BLaER1 (cell line): Measurements from ENCODE around the gene HCRTR2.
"Not testable (repeated sequence)": the region's sequence is repeated elsewhere in the genome, so short reads cannot be mapped to it uniquely, and the experiment has no call there.

Experiments used
- H3K27ac ChIP-seq: shearing (Covaris generic); formaldehyde crosslinking; 2 replicates; pipeline ENCODE4 v1.8.1; 2022
- H3K27me3 ChIP-seq: shearing (Covaris generic); formaldehyde crosslinking; 2 replicates; pipeline ENCODE4 v1.8.1; 2022
- H3K36me3 ChIP-seq: shearing (Covaris generic); formaldehyde crosslinking; 2 replicates; pipeline ENCODE4 v1.8.1; 2022
- H3K4me1 ChIP-seq: shearing (Covaris generic); formaldehyde crosslinking; 2 replicates; pipeline ENCODE4 v1.8.1; 2022
- H3K4me2 ChIP-seq: shearing (Covaris generic); formaldehyde crosslinking; 2 replicates; pipeline ENCODE4 v1.8.1; 2022
- H3K4me3 ChIP-seq: shearing (Covaris generic); formaldehyde crosslinking; 2 replicates; pipeline ENCODE4 v1.8.1; 2022
- H3K9ac ChIP-seq: shearing (Covaris generic); formaldehyde crosslinking; 2 replicates; pipeline ENCODE4 v1.8.1; 2022
- H3K9me3 ChIP-seq: shearing (Covaris generic); formaldehyde crosslinking; 2 replicates; pipeline ENCODE4 v1.8.1; 2022
- H4K20me1 ChIP-seq: shearing (Covaris generic); formaldehyde crosslinking; 2 replicates; pipeline ENCODE4 v1.8.1; 2022
- Cebpa-rat ChIP-seq: shearing (Covaris generic); IDR thresholded peaks from 2 replicates; pipeline ENCODE4 v1.8.1; 2022

The HCRTR2 gene

DNA sequence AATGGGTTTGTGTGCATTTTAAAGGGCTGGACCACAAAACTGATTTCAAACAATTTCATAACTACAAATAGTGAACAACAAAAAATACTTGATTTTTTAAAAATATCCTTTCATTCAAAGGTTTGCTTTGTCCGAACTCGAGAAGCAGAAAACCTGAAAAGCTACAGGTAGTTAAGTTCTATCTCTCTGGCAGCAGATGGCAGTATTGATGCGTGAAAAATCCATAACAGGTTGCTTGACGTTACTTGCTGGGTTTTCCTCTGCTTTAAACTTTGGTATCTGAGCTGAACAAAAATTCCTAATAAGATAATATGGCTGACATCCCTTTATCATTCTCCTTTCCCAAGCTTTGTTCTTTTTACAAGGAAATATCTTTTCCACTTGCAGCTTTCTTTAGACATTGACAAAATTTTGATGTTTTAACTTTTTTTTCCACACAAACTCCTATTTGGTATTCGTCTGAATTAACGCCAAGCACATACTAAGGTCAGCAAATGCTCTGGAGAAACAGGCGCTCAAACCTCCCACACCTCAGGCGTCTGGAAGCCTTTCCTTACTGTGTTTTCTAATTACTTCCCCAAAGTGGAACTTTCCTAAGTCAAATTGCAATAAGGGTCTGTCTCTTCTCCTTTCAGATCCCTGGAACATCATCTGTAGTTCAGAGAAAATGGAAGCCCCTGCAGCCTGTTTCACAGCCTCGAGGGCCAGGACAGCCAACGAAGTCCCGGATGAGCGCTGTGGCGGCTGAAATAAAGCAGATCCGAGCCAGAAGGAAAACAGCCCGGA lies 102.6 kb downstream of the HCRTR2 start:
- Histone ChIP-seq H4K20me1 (no peaks in the 10 kb centered on the region), H3K27me3 (no peaks in the 10 kb centered on the region), H3K4me1 (no peaks in the 10 kb centered on the region), H3K9ac (no peak overlapping the region), H3K9me3 (no peaks in the 10 kb centered on the region), H3K36me3 (no peaks in the 10 kb centered on the region), H3K4me3 (no peak overlapping the region), H3K4me2 (no peak overlapping the region), H3K27ac (no peak overlapping the region)
- no peak for TF ChIP-seq Cebpa-rat

DNA sequence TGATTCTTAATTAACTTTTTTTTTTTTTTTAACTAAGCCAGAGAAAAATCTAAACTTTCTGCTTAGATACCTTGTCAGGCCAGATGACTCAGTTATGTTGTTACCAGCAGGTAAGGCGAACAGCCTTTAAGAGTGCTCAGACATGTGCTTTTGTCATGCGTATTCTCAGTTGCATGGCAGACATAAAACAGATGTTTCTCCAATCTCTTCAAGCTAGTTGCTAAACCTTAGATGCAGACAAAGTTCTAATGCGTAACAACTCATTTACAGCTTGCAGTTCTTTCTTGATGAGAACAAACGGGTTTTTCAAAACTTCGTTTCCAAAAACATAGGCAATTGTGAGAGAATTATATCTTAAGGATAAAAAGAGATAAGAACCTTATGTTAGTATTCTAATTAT lies 103.3 kb downstream of the HCRTR2 start:
- no peak for TF ChIP-seq Cebpa-rat
- H3K4me1 ChIP-seq, result no peaks in the 10 kb centered on the region
- H3K36me3 ChIP-seq, result no peaks in the 10 kb centered on the region
- no peaks in the 10 kb centered on the region for H3K9me3 ChIP-seq
- H3K27me3 ChIP-seq, result no peaks in the 10 kb centered on the region
- H4K20me1 ChIP-seq, result no peaks in the 10 kb centered on the region
- H3K4me3 ChIP-seq, result no peak overlapping the region
- H3K9ac ChIP-seq, result no peak overlapping the region
- no peak overlapping the region for H3K4me2 ChIP-seq
- H3K27ac ChIP-seq, result no peak overlapping the region

DNA sequence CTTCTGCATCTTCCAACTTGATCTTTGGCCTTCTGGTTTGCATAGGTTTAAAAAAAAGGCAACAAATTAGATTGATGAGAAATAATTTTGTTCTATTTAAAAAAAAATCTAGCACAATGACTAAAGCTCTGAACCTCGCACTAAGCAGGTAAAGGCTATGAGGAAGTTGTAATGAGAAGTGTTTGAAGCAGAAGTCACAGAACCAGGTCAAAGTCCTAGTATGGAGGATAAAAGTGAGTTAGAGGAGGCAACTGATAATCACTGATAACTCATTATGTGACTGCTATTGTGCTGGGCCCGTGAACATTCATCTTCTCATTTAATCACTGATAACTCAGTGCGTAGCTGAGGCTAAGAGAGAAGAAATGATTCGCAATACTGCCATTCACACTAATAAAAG lies 106.9 kb downstream of the HCRTR2 start:
- TF ChIP-seq Cebpa-rat, result no peak
- no peaks in the 10 kb centered on the region for H3K27me3 ChIP-seq
- H3K4me3 ChIP-seq, result no peak overlapping the region
- H4K20me1 ChIP-seq, result no peaks in the 10 kb centered on the region
- H3K27ac ChIP-seq, result no peak overlapping the region
- H3K36me3 ChIP-seq, result no peaks in the 10 kb centered on the region
- H3K4me1 ChIP-seq, result no peaks in the 10 kb centered on the region
- no peaks in the 10 kb centered on the region for H3K9me3 ChIP-seq
- H3K4me2 ChIP-seq, result no peak overlapping the region
- H3K9ac ChIP-seq, result no peak overlapping the region

GRCh38 chr6:55282115-55282514 lies 107.8 kb downstream of the HCRTR2 start:
- H3K9ac ChIP-seq, result no peak overlapping the region
- H4K20me1 ChIP-seq, result no peaks in the 10 kb centered on the region
- H3K27me3 ChIP-seq, result no peaks in the 10 kb centered on the region
- H3K9me3 ChIP-seq, result no peaks in the 10 kb centered on the region
- no peak overlapping the region for H3K4me2 ChIP-seq
- H3K4me3 ChIP-seq, result no peak overlapping the region
- H3K27ac ChIP-seq, result no peak overlapping the region
- no peaks in the 10 kb centered on the region for H3K36me3 ChIP-seq
- H3K4me1 ChIP-seq, result no peaks in the 10 kb centered on the region
- TF ChIP-seq Cebpa-rat, result no peak

- no peaks in the 10 kb centered on the region for H3K27me3 ChIP-seq
- no peak overlapping the region for H3K4me2 ChIP-seq
- H3K9ac ChIP-seq, result no peak overlapping the region
- no peak for TF ChIP-seq Cebpa-rat
- H4K20me1 ChIP-seq, result no peaks in the 10 kb centered on the region
- H3K27ac ChIP-seq, result no peak overlapping the region
- no peak overlapping the region for H3K4me3 ChIP-seq
- H3K4me1 ChIP-seq, result no peaks in the 10 kb centered on the region
- H3K36me3 ChIP-seq, result no peaks in the 10 kb centered on the region
- H3K9me3 ChIP-seq, result no peaks in the 10 kb centered on the region
Observed at GRCh38 chr6:55286824-55287223, 112.5 kb downstream of the HCRTR2 start.

DNA sequence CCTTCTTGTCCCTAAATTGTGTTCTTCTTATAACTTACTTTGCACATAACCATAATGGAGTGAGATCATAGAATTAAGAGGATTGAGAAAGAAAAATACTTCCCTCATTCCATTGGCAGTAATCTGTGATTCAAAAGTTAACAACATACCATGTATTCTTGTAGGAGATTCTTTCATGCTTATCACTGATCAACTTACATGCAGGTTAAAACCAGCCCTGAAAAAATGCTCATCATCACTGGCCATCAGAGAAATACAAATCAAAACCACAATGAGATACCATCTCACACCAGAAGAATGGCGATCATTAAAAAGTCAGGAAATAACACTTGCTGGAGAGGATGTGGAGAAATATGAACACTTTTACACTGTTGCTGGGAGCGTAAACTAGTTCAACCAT lies 116.4 kb downstream of the HCRTR2 start:
- H3K4me3 ChIP-seq, result no peak overlapping the region
- no peak for TF ChIP-seq Cebpa-rat

GRCh38 chr6:55293116-55293515 lies 118.8 kb downstream of the HCRTR2 start:
- no peak overlapping the region for H3K4me2 ChIP-seq
- no peak for TF ChIP-seq Cebpa-rat
- no peaks in the 10 kb centered on the region for H3K36me3 ChIP-seq

More for the DNA sequence above, 116.4 kb downstream of the HCRTR2 start:
- Histone ChIP-seq H3K27ac (no peak overlapping the region), H3K4me1 (no peaks in the 10 kb centered on the region), H3K9me3 (no peaks in the 10 kb centered on the region), H4K20me1 (no peaks in the 10 kb centered on the region), H3K4me2 (no peak overlapping the region), H3K27me3 (no peaks in the 10 kb centered on the region), H3K9ac (no peak overlapping the region), H3K36me3 (no peaks in the 10 kb centered on the region)

GRCh38 chr6:55297214-55297613 lies 122.9 kb downstream of the HCRTR2 start:
- H3K4me2 ChIP-seq, H3K36me3 ChIP-seq, H3K9me3 ChIP-seq, H3K9ac ChIP-seq, H3K27ac ChIP-seq, H3K4me1 ChIP-seq, H3K4me3 ChIP-seq, H3K27me3 ChIP-seq, H4K20me1 ChIP-seq: not testable (repeated sequence)

More at GRCh38 chr6:55293116-55293515, 118.8 kb downstream of the HCRTR2 start:
- Histone ChIP-seq H3K4me3 (no peak overlapping the region), H3K9ac (no peak overlapping the region), H3K27ac (no peak overlapping the region), H3K9me3 (no peaks in the 10 kb centered on the region), H3K27me3 (no peaks in the 10 kb centered on the region), H4K20me1 (no peaks in the 10 kb centered on the region), H3K4me1 (no peaks in the 10 kb centered on the region)

- Histone ChIP-seq H3K27ac (no peak overlapping the region), H3K36me3 (no peaks in the 10 kb centered on the region), H3K9me3 (no peaks in the 10 kb centered on the region), H3K4me2 (no peak overlapping the region), H3K4me1 (no peaks in the 10 kb centered on the region), H3K27me3 (no peaks in the 10 kb centered on the region), H3K4me3 (no peak overlapping the region), H3K9ac (no peak overlapping the region), H4K20me1 (no peaks in the 10 kb centered on the region)
- TF ChIP-seq Cebpa-rat, result no peak
Observed at GRCh38 chr6:55299286-55299985, 125.1 kb downstream of the HCRTR2 start.

DNA sequence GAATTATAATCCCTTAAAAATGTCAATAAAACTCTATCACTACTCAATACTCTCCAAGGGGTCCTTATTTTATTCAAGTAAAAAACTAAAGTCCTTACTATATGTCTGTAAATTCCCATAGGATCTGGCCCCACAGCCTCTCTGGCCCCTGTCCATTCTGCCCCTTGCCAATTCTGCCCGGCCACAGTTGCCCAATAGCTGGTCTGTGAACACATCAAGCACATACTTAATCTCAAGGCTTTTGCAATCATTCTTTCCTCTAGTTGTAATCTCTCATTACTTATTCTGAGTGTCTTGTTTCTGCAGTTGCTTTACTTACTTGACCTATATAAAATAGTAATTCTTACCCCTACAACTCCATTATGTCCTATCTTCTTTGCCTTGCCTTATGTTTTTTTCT lies 130.4 kb downstream of the HCRTR2 start:
- no peak overlapping the region for H3K27ac ChIP-seq
- no peak overlapping the region for H3K9ac ChIP-seq
- H3K4me2 ChIP-seq, result no peak overlapping the region
- H4K20me1 ChIP-seq, result no peaks in the 10 kb centered on the region
- no peaks in the 10 kb centered on the region for H3K27me3 ChIP-seq
- no peaks in the 10 kb centered on the region for H3K36me3 ChIP-seq
- TF ChIP-seq Cebpa-rat, result no peak
- H3K4me3 ChIP-seq, result no peak overlapping the region
- H3K9me3 ChIP-seq, result no peaks in the 10 kb centered on the region
- no peaks in the 10 kb centered on the region for H3K4me1 ChIP-seq
